ENCODE data around the gene VPS33B.

The VPS33B gene

GRCh38 chr15:90987561-90988141 is 34.7 kb downstream of the VPS33B start:
- TF ChIP-seq, protein P1, sequence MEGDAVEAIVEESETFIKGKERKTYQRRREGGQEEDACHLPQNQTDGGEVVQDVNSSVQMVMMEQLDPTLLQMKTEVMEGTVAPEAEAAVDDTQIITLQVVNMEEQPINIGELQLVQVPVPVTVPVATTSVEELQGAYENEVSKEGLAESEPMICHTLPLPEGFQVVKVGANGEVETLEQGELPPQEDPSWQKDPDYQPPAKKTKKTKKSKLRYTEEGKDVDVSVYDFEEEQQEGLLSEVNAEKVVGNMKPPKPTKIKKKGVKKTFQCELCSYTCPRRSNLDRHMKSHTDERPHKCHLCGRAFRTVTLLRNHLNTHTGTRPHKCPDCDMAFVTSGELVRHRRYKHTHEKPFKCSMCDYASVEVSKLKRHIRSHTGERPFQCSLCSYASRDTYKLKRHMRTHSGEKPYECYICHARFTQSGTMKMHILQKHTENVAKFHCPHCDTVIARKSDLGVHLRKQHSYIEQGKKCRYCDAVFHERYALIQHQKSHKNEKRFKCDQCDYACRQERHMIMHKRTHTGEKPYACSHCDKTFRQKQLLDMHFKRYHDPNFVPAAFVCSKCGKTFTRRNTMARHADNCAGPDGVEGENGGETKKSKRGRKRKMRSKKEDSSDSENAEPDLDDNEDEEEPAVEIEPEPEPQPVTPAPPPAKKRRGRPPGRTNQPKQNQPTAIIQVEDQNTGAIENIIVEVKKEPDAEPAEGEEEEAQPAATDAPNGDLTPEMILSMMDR (IDR thresholded peaks at IDR 0.05; ENCODE audit: low read depth, low read length, missing control alignments), result no peak
- in situ Hi-C loops (cut with HindIII; ENCODE audit: low sequenced_read_pairs), result no loop called here
- no peak for DNase-seq (ENCODE audit: low read depth)
- no peak overlapping the region for H3K4me3 ChIP-seq (ENCODE audit: low read depth, low read length)

DNA sequence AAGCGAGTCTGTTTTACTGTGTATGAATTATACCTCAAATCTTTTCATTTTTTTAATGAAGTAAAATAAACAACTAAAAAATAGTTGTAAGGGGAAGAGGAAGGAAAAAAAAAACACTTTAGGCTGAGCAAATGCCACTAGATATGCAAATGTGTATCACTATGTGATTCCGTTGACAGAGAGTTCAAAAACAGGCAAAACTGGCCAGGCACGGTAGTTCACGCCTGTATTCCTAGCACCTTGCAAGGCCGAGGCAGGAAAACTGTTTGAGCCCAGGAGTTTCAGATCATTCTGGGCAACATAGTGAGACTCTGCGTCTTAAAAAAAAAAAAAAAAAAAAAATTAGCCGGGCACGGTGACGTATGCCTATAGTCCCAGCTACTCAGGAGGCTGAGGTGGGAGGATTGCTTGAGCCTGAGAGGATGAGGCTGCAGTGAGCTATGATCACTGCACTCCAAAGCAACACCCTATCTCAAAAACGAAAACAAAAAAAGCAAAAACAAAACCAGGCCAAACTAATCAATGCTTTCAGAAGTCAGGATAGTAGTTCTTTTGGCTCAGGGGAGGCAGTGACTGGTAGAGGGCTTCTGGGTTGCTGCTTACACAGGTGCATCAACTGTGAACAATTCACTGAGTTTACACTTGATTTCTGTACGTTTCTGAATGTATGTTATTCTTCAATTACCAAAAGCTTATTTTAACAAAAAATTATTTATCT is 35.4 kb downstream of the VPS33B start:
- TF ChIP-seq, protein P1 (IDR thresholded peaks at IDR 0.05; ENCODE audit: low read depth, low read length, missing control alignments), result no peak
- no peak for DNase-seq (ENCODE audit: low read depth)
- no peak overlapping the region for H3K4me3 ChIP-seq (ENCODE audit: low read depth, low read length)
- in situ Hi-C loops (cut with HindIII; ENCODE audit: low sequenced_read_pairs), result no loop called here

GRCh38 chr15:90982135-90982534 is 40.3 kb downstream of the VPS33B start:
- H3K4me3 ChIP-seq (ENCODE audit: low read depth, low read length), result no peak overlapping the region
- no peak for DNase-seq (ENCODE audit: low read depth)
- in situ Hi-C loops (cut with HindIII; ENCODE audit: low sequenced_read_pairs), result no loop called here
- TF ChIP-seq, protein P1 (IDR thresholded peaks at IDR 0.05; ENCODE audit: low read depth, low read length, missing control alignments), result no peak

DNA sequence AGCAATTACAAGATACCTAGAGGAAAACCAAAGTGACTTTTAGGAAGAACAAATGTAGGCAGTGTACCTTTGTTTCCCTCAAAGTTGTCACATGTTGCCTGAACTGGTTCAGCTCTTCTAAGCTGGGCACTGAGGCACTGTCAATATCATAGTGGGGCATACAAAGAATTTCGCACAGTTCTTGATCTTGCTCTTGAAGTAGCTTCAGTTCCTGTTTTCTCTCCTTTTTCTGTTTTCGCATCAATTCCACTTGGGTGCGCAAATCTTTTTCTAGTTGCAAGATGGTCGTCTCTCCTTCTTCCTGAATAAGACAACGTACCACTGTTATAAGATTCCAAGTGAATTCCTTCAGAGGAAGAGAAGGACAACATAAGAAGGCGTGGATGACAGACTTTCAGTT is 40.7 kb downstream of the VPS33B start:
- no peak overlapping the region for H3K4me3 ChIP-seq (ENCODE audit: low read depth, low read length)
- in situ Hi-C loops (cut with HindIII; ENCODE audit: low sequenced_read_pairs), result no loop called here
- TF ChIP-seq, protein P1 (IDR thresholded peaks at IDR 0.05; ENCODE audit: low read depth, low read length, missing control alignments), result no peak
- no peak for DNase-seq (ENCODE audit: low read depth)

- in situ Hi-C loops (cut with HindIII; ENCODE audit: low sequenced_read_pairs), result no loop called here
- DNase-seq (ENCODE audit: low read depth), result no peak
- H3K4me3 ChIP-seq (ENCODE audit: low read depth, low read length), result no peak overlapping the region
- TF ChIP-seq, protein P1 (IDR thresholded peaks at IDR 0.05; ENCODE audit: low read depth, low read length, missing control alignments), result no peak
Observed at GRCh38 chr15:90979582-90979981, 42.8 kb downstream of the VPS33B start.

- no peak for DNase-seq (ENCODE audit: low read depth)
- in situ Hi-C loops (cut with HindIII; ENCODE audit: low sequenced_read_pairs), result no loop called here
- no peak overlapping the region for H3K4me3 ChIP-seq (ENCODE audit: low read depth, low read length)
- TF ChIP-seq, protein P1 (IDR thresholded peaks at IDR 0.05; ENCODE audit: low read depth, low read length, missing control alignments), result no peak
Observed at GRCh38 chr15:90974216-90974615, 48.2 kb downstream of the VPS33B start.
